Measurements from ENCODE around the gene ESRRB. TPM values are rescaled to one million over a fixed set of nuclear protein-coding genes. Genes with fewer than 3 reads are reported as not detected.

ESRRB gene
- total RNA-seq, 3 donors from 2014 or later (not counting 1 experiment from before 2014, with no cell fraction given), result 0.45 to 1.3 TPM; not detected in 1

GRCh38 chr14:76486251-76486743 is 110.4 kb downstream of the ESRRB start:
- H3K4me3 Mint-ChIP-seq, result no peak overlapping the region
- DNase-seq (no peak), ATAC-seq (no peak)
- Histone ChIP-seq H3K9me3 (ENCODE audit: control insufficient read depth, insufficient read depth, low read length) (no peaks in the 10 kb centered on the region), H3K4me3 (ENCODE audit: low read length) (no peak overlapping the region), H3K27ac (ENCODE audit: low read length) (no peak overlapping the region), H3K4me1 (ENCODE audit: control insufficient read depth, insufficient read depth, low read length) (no peaks in the 10 kb centered on the region), H3K36me3 (ENCODE audit: control insufficient read depth, insufficient read depth, low read length) (no peaks in the 10 kb centered on the region), H3K27me3 (ENCODE audit: control insufficient read depth, insufficient read depth, low read length) (no peaks in the 10 kb centered on the region)
- no peaks in the 10 kb centered on the region for H3K9me3 Mint-ChIP-seq
- H3K36me3 Mint-ChIP-seq, result no peaks in the 10 kb centered on the region
- peaks cover 7 to 8% of the 10 kb centered on the region in 2 donors for H3K27me3 Mint-ChIP-seq (ENCODE audit: low read depth in 2 of 2)
- H3K27ac Mint-ChIP-seq, result no peak overlapping the region
- WGBS (ENCODE audit: insufficient coverage), result 74% methylated on average over 6 of the region's 7 CpGs
- no peak for TF ChIP-seq CTCF (IDR thresholded peaks at IDR 0.05)
- H3K4me1 Mint-ChIP-seq, result no peaks in the 10 kb centered on the region
- intact Hi-C loops (cut with micrococcal nuclease), result no loop called here

- Mint-ChIP-seq H3K36me3 (no peaks in the 10 kb centered on the region), H3K27ac (no peak overlapping the region), H3K4me3 (no peak overlapping the region), H3K27me3 (ENCODE audit: low read depth in 2 of 2) (peaks cover 7 to 11% of the 10 kb centered on the region in 2 donors), H3K4me1 (no peaks in the 10 kb centered on the region), H3K9me3 (no peaks in the 10 kb centered on the region)
- 78% methylated on average over 4 of the region's 4 CpGs for WGBS (ENCODE audit: insufficient coverage)
- DNase-seq (no peak), ATAC-seq (no peak)
- no peak overlapping the region for H3K4me3 ChIP-seq (ENCODE audit: low read length)
- no peaks in the 10 kb centered on the region for H3K27me3 ChIP-seq (ENCODE audit: control insufficient read depth, insufficient read depth, low read length)
- no peaks in the 10 kb centered on the region for H3K4me1 ChIP-seq (ENCODE audit: control insufficient read depth, insufficient read depth, low read length)
- TF ChIP-seq CTCF (IDR thresholded peaks at IDR 0.05), result no peak
- H3K9me3 ChIP-seq (ENCODE audit: control insufficient read depth, insufficient read depth, low read length), result no peaks in the 10 kb centered on the region
- intact Hi-C loops (cut with micrococcal nuclease), result no loop called here
- H3K36me3 ChIP-seq (ENCODE audit: control insufficient read depth, insufficient read depth, low read length), result no peaks in the 10 kb centered on the region
- H3K27ac ChIP-seq (ENCODE audit: low read length), result no peak overlapping the region
Observed at GRCh38 chr14:76488551-76488950, 112.6 kb downstream of the ESRRB start.

GRCh38 chr14:76489667-76490066 is 113.7 kb downstream of the ESRRB start:
- H3K4me1 Mint-ChIP-seq, result no peaks in the 10 kb centered on the region
- no peaks in the 10 kb centered on the region for H3K9me3 ChIP-seq (ENCODE audit: control insufficient read depth, insufficient read depth, low read length)
- no peaks in the 10 kb centered on the region for H3K4me1 ChIP-seq (ENCODE audit: control insufficient read depth, insufficient read depth, low read length)
- H3K36me3 ChIP-seq (ENCODE audit: control insufficient read depth, insufficient read depth, low read length), result no peaks in the 10 kb centered on the region
- intact Hi-C loops (cut with micrococcal nuclease), result no loop called here
- no peaks in the 10 kb centered on the region for H3K27me3 ChIP-seq (ENCODE audit: control insufficient read depth, insufficient read depth, low read length)
- DNase-seq (no peak), ATAC-seq (no peak)
- no peak overlapping the region for H3K27ac ChIP-seq (ENCODE audit: low read length)
- H3K4me3 ChIP-seq (ENCODE audit: low read length), result no peak overlapping the region
- H3K27me3 Mint-ChIP-seq (ENCODE audit: low read depth in 2 of 2), result peaks cover 7 to 11% of the 10 kb centered on the region in 2 donors
- no peaks in the 10 kb centered on the region for H3K36me3 Mint-ChIP-seq
- H3K9me3 Mint-ChIP-seq, result no peaks in the 10 kb centered on the region
- H3K27ac Mint-ChIP-seq, result no peak overlapping the region
- H3K4me3 Mint-ChIP-seq, result no peak overlapping the region
- WGBS (ENCODE audit: insufficient coverage), result 97% methylated on average over 3 of the region's 3 CpGs
- no peak for TF ChIP-seq CTCF (IDR thresholded peaks at IDR 0.05)

GRCh38 chr14:76490111-76490510 is 114.2 kb downstream of the ESRRB start:
- WGBS (ENCODE audit: insufficient coverage), result no CpG with 5 or more reads among the region's 2 CpGs
- no peak for TF ChIP-seq CTCF (IDR thresholded peaks at IDR 0.05)
- intact Hi-C loops (cut with micrococcal nuclease), result no loop called here
- H3K36me3 ChIP-seq (ENCODE audit: control insufficient read depth, insufficient read depth, low read length), result no peaks in the 10 kb centered on the region
- Mint-ChIP-seq H3K27me3 (ENCODE audit: low read depth in 2 of 2) (peaks cover 7 to 11% of the 10 kb centered on the region in 2 donors), H3K27ac (no peak overlapping the region), H3K36me3 (no peaks in the 10 kb centered on the region), H3K9me3 (no peaks in the 10 kb centered on the region), H3K4me1 (no peaks in the 10 kb centered on the region), H3K4me3 (no peak overlapping the region)
- H3K27me3 ChIP-seq (ENCODE audit: control insufficient read depth, insufficient read depth, low read length), result no peaks in the 10 kb centered on the region
- no peak overlapping the region for H3K27ac ChIP-seq (ENCODE audit: low read length)
- ATAC-seq, result no peak
- no peaks in the 10 kb centered on the region for H3K4me1 ChIP-seq (ENCODE audit: control insufficient read depth, insufficient read depth, low read length)
- no peaks in the 10 kb centered on the region for H3K9me3 ChIP-seq (ENCODE audit: control insufficient read depth, insufficient read depth, low read length)
- no peak for DNase-seq
- no peak overlapping the region for H3K4me3 ChIP-seq (ENCODE audit: low read length)

All from natural killer cell (primary cell).